SK-N-MC (cell line): ENCODE results near the gene NRM.

ENCODE experiments used
- EZH2 ChIP-seq: fragments of 200-600 bp; sonication (generic); IDR thresholded peaks from one replicate; pipeline ENCODE4 v1.6.1; 2017; ENCODE audit warnings: antibody characterized with exemption
- POLR2AphosphoS5 ChIP-seq: IDR thresholded peaks from 2 replicates; pipeline ENCODE4 v1.6.1; 2012; ENCODE audit warnings: mild to moderate bottlenecking, low read depth, low read length, borderline replicate concordance

DNA sequence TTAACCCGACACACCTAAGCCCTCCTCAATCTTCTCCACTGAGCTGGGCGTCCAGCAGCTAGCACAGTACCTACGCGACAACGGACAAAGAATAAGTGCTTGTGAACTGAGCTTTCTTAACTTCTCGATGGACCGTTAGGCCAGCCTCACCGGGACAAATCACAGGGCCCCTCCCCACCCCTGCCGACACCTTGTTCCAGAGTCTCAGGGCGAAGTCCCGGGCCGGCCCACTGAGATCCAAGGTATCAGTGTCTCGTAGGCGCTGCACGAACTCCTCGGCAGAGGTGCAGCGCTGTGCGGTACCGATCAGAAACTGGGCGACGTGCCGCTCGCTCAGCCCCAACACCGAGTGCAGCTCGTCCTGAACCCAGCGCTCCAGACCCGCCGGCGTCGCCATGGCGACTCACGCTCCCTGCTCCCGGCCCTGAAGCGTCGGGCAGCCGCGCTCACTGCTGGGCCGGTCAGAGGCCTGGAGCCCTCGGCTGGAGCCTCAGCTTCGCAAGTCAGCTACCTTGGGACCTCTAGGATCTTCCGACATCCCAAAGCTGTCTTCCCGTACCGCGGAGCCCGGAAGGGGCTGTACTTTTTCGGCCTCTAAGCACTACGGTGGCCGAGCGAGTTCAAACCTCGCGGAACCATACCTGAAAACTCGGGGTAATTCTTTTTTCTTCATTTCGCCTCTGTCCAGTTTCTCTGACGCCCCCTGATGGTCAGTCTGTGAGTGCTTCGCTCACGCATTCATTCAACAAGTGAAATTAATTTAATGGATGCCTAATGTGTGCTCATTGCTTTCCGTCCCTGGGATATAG lies 18.1 kb downstream of the NRM start, which contains the start of gene DHX16:
- TF ChIP-seq POLR2AphosphoS5 = peak; percentile 87
- no peak for TF ChIP-seq EZH2
